T-helper 1 cell treated with Interleukin-12 subunit alpha and Interleukin-12 subunit beta and Interleukin-4 antibody, amounts not matched to agents 30 μg/mL and 1 μg/mL, for 36 hours (primary cell): ENCODE data around the gene SLMAP.
"Not testable (repeated sequence)": the region's sequence is repeated elsewhere in the genome, so short reads cannot be mapped to it uniquely, and the experiment has no call there.

Experiments used
- H3K27ac Mint-ChIP-seq: one replicate; pipeline ENCODE4 v1.8.0; 2021; ENCODE audit warnings: mild to moderate bottlenecking, mixed read lengths
- H3K27me3 Mint-ChIP-seq: one replicate; pipeline ENCODE4 v1.8.0; 2021; ENCODE audit warnings: low read depth, mixed read lengths
- H3K36me3 Mint-ChIP-seq: one replicate; pipeline ENCODE4 v1.8.0; 2021; ENCODE audit warnings: low read depth, mixed read lengths
- H3K4me1 Mint-ChIP-seq: one replicate; pipeline ENCODE4 v1.8.0; 2021; ENCODE audit warnings: low read depth, mixed read lengths
- H3K4me3 Mint-ChIP-seq: one replicate; pipeline ENCODE4 v1.8.0; 2021; ENCODE audit warnings: mild to moderate bottlenecking, moderate library complexity, mixed read lengths
- H3K9me3 Mint-ChIP-seq: one replicate; pipeline ENCODE4 v1.8.0; 2021; ENCODE audit warnings: mixed read lengths

The SLMAP gene

DNA sequence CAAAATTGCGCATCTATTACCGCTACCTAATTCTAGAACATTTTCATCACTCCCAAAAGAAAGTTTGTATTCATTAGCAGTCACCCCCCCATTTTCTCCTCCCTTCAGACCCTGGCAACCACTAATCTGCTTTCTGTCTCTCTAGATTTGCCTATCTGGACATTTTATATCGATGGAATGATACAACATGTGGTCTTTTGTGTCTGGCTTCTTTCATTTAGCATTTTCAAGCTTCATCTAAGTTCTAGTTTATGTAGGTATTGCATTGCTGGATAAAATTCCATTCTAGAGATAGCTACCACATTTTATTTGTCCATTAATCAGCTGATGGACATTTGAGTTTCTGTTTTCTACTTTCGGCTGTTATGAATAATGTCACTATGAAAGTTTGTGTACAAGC lies 38.4 kb downstream of the SLMAP start:
- Mint-ChIP-seq H3K27ac (no peak overlapping the region), H3K36me3 (no peaks in the 10 kb centered on the region), H3K4me1 (peaks cover 20% of the 10 kb centered on the region), H3K9me3 (no peaks in the 10 kb centered on the region), H3K4me3 (no peak overlapping the region), H3K27me3 (no peaks in the 10 kb centered on the region)

DNA sequence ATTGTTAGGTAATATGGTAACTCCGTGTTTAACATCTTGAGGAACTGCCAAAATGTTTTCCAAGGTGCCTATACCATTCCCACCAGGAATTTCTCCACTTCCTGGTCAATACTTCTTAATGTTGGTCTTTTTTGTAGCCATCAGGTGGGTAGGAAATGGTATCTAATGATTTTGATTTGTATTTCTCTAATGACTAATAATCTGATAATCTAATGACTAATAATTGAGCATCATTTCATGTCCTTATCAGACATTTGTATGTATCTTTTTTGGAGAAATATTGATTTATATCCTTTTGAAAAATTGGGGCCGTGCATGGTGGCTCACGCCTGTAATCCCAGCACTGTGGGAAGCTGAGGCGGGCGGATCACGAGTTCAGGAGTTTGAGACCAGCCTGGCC lies 38.8 kb downstream of the SLMAP start:
- H3K4me3 Mint-ChIP-seq: no peak overlapping the region
- no peaks in the 10 kb centered on the region for H3K27me3 Mint-ChIP-seq
- H3K27ac Mint-ChIP-seq: no peak overlapping the region
- H3K36me3 Mint-ChIP-seq: no peaks in the 10 kb centered on the region
- peaks cover 20% of the 10 kb centered on the region for H3K4me1 Mint-ChIP-seq
- H3K9me3 Mint-ChIP-seq: no peaks in the 10 kb centered on the region

DNA sequence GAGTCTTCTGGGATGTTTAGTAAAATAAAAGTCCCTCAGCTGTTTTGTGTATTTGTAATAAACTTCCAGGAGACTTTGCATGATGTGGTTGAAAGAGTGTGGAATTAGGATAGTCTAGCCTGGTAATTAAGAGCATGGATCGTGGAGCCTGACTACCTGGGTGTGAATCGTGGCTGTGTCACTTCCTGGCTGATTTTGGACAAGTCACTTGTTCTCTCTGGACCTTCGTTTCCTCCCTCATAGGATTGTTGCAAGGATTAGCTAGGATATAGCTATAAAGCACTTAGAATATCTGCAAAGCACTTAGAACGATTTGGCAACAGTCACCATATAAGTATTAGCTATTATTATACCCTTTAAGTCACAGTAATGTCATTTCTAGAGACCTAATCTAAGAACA lies 40.2 kb downstream of the SLMAP start:
- Mint-ChIP-seq H3K9me3 (no peaks in the 10 kb centered on the region), H3K27ac (no peak overlapping the region), H3K36me3 (no peaks in the 10 kb centered on the region), H3K27me3 (no peaks in the 10 kb centered on the region), H3K4me3 (no peak overlapping the region), H3K4me1 (peaks cover 20% of the 10 kb centered on the region)

DNA sequence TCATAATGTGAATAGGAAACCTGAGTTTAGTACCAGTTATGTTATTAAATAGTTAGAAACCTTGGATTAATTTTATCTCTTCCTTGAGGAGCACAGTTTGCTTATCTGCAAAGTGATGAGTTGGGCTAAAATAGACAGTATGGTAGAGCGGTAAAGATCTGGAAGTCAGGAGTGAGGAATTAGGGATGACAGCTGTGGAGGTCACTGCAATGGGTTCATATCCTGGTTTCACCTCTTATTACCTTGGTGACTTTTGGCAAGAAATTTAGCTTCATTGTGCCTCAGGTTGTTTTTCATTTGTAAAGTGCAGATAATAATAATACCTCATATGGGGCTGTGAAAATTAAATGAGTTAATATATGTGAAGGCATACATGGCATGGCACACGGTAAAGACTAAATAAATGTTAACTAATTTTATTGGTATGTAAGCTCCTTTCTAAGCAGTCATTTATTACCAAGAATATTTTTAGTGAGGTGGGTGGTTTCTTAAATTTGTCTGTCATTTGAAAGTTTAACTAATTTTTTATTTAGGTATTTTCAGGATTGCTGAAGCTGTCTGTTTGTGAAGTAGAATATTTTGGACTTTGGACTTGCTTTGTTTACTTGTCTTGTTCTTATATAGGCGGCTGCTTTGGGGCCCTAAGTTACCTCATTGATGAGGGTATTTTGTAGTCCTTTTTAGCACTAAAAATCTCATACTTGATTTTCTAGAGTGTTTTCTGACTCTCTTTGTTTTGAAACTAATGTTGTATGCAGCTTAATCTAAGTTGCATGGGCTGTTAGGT lies 41.8 kb downstream of the SLMAP start:
- peaks cover 20% of the 10 kb centered on the region for H3K4me1 Mint-ChIP-seq
- H3K36me3 Mint-ChIP-seq: no peaks in the 10 kb centered on the region
- no peak overlapping the region for H3K27ac Mint-ChIP-seq
- H3K9me3 Mint-ChIP-seq: no peaks in the 10 kb centered on the region
- H3K4me3 Mint-ChIP-seq: no peak overlapping the region
- H3K27me3 Mint-ChIP-seq: no peaks in the 10 kb centered on the region

DNA sequence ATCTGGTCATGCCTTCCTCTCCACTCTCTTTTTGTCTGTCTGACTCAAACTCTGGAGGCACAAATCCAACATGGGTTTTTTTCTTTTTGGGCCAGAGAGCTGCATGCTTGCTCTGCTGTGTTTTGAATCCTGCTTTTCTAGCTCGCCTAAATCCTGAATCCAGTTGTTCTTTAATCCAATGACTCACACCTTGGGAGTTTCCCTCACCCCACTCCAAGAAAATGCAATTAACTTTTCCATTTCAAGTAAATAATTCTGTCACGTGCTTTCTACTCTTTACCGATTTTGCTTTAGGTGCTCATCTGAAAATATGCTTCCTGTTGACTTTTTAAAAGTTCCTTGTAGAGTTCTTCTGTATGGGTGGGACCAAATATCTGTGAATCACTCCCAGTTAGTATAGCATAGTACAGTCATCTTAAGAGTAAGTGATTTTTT lies 47.6 kb downstream of the SLMAP start:
- H3K9me3 Mint-ChIP-seq: no peaks in the 10 kb centered on the region
- H3K4me1 Mint-ChIP-seq: peaks cover 33% of the 10 kb centered on the region
- H3K4me3 Mint-ChIP-seq: peak overlapping the region; percentile 61
- H3K27me3 Mint-ChIP-seq: no peaks in the 10 kb centered on the region
- no peaks in the 10 kb centered on the region for H3K36me3 Mint-ChIP-seq
- H3K27ac Mint-ChIP-seq: peak overlapping the region; percentile 76

DNA sequence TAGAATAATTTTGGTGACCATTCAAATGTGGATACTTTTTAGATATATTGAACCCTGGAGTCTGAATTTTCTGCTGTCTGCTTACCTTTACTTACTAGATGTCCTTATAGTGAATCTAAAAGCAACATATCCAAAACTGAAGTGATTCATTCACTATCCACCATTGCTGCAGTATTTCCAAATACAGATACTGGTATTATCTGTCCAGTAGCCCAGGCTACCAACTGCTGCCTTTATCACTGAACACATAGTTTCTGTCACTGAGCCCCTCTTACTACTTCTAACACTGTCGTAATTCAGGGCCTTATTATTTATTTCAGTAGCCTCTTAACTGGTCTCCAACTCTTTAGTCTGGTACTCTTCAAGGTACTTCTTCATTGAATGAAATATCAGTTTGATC lies 49.2 kb downstream of the SLMAP start:
- H3K4me3 Mint-ChIP-seq: no peak overlapping the region
- no peaks in the 10 kb centered on the region for H3K36me3 Mint-ChIP-seq
- no peaks in the 10 kb centered on the region for H3K27me3 Mint-ChIP-seq
- peaks cover 31% of the 10 kb centered on the region for H3K4me1 Mint-ChIP-seq
- no peak overlapping the region for H3K27ac Mint-ChIP-seq
- H3K9me3 Mint-ChIP-seq: no peaks in the 10 kb centered on the region

DNA sequence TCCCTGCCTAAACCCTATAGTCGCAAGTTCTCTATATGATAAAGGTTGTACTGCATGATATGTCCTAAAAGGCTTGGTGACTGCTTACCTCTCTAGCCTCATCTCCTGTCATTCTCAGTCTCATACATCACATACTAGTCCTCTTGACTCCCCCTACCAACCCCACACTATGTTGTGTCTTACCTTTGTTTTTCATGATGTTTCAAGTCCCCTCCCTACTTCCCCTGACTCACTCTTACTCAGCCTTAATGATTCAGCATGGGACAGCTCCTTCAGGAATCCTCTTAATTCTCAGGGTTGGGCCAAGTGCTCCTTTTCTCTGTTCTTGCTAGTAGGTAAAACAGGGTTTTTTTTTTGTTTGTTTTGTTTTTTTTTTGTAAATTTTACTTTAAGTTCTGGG lies 49.6 kb downstream of the SLMAP start:
- no peak overlapping the region for H3K27ac Mint-ChIP-seq
- H3K4me1 Mint-ChIP-seq: peaks cover 31% of the 10 kb centered on the region
- H3K4me3 Mint-ChIP-seq: no peak overlapping the region
- no peaks in the 10 kb centered on the region for H3K36me3 Mint-ChIP-seq
- no peaks in the 10 kb centered on the region for H3K9me3 Mint-ChIP-seq
- no peaks in the 10 kb centered on the region for H3K27me3 Mint-ChIP-seq

DNA sequence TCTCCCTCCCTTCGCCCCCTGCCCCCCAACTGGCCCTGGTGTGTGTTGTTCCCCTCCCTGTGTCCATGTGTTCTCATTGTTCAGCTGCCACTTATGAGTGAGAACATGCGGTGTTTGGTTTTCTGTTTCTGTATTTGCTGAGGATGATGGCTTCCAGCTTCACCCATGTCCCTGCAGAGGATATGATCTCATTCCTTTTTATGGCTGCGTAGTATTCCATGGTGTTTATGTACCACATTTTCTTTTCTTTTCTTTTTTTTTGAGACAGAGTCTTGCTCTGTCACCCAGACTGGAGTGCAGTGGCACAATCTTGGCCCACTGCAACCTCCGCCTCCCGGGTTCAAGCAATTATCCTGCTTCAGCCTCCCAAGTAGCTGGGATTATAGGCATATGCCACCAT lies 50.1 kb downstream of the SLMAP start:
- H3K4me3 Mint-ChIP-seq, H3K27ac Mint-ChIP-seq: not testable (repeated sequence)
- H3K4me1 Mint-ChIP-seq: peaks cover 31% of the 10 kb centered on the region

DNA sequence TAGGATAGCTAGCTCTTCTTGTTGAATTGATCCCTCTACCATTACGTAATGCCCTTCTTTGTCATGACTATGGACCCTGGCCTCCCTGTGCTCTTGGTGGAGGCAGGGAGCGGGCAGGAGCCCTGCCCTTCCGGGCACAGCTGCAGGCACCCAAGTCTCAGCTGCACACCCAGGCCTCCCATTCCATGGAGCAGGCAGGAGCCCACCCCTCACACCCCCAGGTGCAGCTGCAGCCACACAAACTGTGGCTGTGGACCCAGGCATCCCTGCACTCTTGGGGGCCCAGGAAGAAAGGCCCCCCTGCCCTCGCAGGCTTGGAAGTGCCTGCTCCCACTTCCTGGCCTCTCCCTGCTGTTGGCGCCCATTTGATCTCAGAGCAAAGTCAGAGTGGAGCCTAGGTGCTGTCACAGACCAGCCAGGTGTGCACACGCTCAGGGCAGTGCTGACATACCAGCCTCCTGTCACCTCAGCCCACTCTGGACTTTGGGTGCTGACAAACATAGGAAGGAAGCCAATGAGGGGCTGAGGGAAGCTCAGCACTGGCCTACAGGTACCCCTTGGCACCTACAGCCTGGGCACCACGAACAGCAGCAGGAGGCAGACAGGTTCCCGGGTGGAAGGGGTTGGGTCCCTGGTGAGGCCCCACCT lies 53.0 kb downstream of the SLMAP start:
- Mint-ChIP-seq H3K27me3 (no peaks in the 10 kb centered on the region), H3K9me3 (peaks cover 7% of the 10 kb centered on the region), H3K4me3 (no peak overlapping the region), H3K4me1 (peaks cover 17% of the 10 kb centered on the region), H3K36me3 (no peaks in the 10 kb centered on the region), H3K27ac (no peak overlapping the region)

More for the DNA sequence above, 50.1 kb downstream of the SLMAP start:
- H3K36me3 Mint-ChIP-seq, H3K27me3 Mint-ChIP-seq, H3K9me3 Mint-ChIP-seq: not testable (repeated sequence)

DNA sequence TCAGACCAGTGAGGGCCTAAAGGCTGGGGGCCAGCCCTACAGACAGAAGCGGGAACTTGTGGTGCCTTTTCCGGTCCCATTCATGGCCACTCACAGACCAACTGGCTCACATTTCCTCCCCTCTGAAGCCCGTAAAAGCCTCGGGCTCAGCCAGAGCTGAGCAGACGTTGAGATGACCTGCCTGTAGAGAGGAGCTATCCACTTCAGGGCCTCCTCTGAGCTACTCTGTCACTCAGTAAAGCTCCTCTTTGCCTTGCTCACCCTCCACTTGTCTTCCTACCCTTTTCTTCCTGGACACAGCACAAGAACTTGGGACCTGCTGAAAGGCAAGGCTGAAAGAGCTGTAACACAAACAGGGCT lies 53.5 kb downstream of the SLMAP start:
- Mint-ChIP-seq H3K27ac (no peak overlapping the region), H3K36me3 (no peaks in the 10 kb centered on the region), H3K27me3 (no peaks in the 10 kb centered on the region), H3K4me3 (no peak overlapping the region), H3K4me1 (peaks cover 18% of the 10 kb centered on the region), H3K9me3 (peaks cover 7% of the 10 kb centered on the region)

DNA sequence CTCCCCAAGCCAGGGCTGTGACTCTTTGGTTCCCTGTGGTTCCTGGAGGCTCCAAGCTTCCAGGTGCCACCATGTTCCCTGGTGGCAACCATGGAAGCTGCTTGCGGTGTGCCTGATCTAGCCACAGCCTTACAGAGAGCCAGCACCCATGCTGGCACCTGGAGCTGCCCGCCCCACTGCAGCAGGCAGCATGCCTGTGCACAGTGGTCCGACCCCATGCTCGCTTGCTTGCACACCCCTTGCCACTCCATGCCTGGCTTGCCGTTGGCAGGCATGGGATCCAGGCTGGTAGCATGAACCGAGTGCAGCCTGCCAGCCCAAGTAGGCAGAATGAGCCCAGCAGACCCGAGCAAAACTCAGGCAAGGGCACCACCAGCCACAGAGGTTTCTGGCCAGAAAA lies 53.9 kb downstream of the SLMAP start:
- Mint-ChIP-seq H3K27ac (no peak overlapping the region), H3K4me1 (peaks cover 17% of the 10 kb centered on the region), H3K4me3 (no peak overlapping the region), H3K36me3 (no peaks in the 10 kb centered on the region), H3K9me3 (peaks cover 7% of the 10 kb centered on the region), H3K27me3 (no peaks in the 10 kb centered on the region)

DNA sequence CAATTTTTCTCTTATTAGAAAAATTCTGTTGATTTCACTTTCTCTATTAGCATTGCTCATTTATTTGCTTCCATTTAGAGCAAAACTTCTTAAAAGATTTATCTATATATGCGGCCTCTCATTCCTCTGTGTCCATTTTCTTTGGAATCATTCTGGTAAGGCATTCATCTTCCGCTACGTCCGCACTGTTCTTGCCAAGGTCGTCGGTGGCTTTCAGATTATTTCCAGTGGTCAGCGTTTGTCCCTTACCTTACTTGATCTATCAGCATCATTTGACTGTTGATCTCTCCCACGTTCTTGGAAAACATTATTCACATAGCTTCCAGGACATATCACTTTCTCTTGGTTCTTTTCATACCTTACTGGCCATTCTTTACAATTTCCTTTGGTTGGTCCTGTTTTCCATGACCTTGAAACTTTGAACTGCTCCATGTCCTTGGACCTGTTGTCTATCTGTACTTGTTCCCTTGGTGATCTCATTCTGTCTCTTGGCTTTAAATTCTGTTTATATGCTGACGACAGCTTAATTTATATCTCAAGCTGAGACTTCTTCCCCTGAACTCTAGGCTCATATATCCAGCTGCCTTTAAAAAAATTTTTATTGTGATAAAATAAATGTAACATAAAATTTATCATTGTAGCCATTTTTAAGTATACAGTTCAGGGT lies 54.5 kb downstream of the SLMAP start:
- Mint-ChIP-seq H3K27ac (no peak overlapping the region), H3K9me3 (peaks cover 7% of the 10 kb centered on the region), H3K27me3 (no peaks in the 10 kb centered on the region), H3K36me3 (no peaks in the 10 kb centered on the region), H3K4me1 (peaks cover 18% of the 10 kb centered on the region), H3K4me3 (no peak overlapping the region)

DNA sequence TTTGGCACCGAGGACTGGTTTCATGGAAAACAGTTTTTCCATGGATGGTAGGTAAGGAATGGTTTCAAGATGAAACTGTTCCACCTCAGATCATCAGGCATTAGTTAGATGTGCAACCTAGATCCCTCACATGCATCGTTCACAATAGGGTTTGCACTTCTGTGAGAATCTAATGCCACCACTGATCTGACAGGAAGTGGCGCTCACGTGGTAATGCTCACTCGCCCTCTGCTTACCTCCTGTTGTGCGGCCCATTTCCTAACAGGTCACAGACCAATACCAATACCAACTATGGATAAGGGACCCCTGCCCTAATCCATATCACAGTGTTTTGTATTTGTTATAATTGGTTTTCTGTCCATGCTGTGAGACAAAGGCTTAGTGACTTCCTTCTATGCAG lies 58.9 kb downstream of the SLMAP start:
- no peaks in the 10 kb centered on the region for H3K27me3 Mint-ChIP-seq
- H3K36me3 Mint-ChIP-seq: peaks cover 2% of the 10 kb centered on the region
- peaks cover 11% of the 10 kb centered on the region for H3K4me1 Mint-ChIP-seq
- peaks cover 7% of the 10 kb centered on the region for H3K9me3 Mint-ChIP-seq
- H3K4me3 Mint-ChIP-seq: no peak overlapping the region
- H3K27ac Mint-ChIP-seq: no peak overlapping the region

DNA sequence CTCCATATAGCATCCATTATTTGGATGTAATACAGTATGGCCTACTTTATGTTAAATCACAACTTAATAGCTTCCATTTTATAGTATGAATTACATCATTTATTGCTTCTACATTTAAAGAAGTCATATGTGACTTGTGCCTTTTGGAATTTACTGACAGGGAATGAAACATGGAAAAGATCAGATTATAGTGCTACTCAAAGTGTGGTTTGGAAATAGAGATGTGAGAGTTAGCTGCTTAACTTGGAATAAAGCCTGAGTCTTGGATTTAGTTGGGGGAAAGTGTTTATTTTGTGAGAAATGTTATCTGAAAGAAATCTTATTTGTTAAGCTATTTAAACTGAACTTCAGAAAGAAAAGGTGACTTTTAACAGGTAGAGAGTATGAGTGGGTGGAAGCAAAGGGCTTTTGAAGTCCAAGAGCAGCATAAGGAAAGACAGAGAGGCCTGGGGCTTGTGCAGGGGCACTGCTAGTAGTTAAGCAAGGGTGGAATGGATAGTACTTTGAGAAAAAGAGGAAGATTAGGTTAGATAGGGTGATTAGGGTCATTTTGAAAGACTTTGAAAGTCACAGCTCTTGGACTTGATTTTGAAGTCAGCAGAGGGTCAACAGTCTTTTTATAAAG lies 60.5 kb downstream of the SLMAP start:
- Mint-ChIP-seq H3K27me3 (no peaks in the 10 kb centered on the region), H3K4me1 (peaks cover 11% of the 10 kb centered on the region), H3K4me3 (no peak overlapping the region), H3K27ac (no peak overlapping the region), H3K36me3 (peaks cover 2% of the 10 kb centered on the region), H3K9me3 (peaks cover 7% of the 10 kb centered on the region)

DNA sequence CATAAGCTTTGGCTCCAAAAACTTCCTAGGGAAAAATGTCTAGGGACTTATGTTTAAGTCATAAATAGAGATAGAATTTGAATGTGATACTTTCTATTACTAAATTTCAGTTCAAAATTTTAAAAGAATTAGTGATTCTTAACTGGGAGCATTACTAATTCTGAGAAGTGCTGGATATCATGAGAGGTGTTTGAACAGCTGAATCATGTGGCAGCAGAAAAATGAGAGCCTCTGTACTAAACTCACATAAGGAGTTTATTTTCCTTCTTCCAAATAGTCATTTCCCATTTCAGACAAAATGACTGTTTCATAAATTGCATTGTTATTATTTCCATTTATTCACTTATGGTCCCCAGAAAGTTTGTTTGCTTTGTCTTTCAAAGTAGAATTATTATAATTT lies 62.7 kb downstream of the SLMAP start:
- peaks cover 11% of the 10 kb centered on the region for H3K4me1 Mint-ChIP-seq
- H3K36me3 Mint-ChIP-seq: peaks cover 2% of the 10 kb centered on the region
- H3K4me3 Mint-ChIP-seq: no peak overlapping the region
- no peak overlapping the region for H3K27ac Mint-ChIP-seq
- no peaks in the 10 kb centered on the region for H3K9me3 Mint-ChIP-seq
- no peaks in the 10 kb centered on the region for H3K27me3 Mint-ChIP-seq
